ENCODE data around the gene ATP6V1B1.

Gene ATP6V1B1

GRCh38 chr2:70964596-70965386 is 29.1 kb downstream of the ATP6V1B1 start:
- no peak overlapping the region for H3K4me3 ChIP-seq (ENCODE audit: low read depth, low read length)

GRCh38 chr2:70965506-70965905 is 29.8 kb downstream of the ATP6V1B1 start:
- no peak overlapping the region for H3K4me3 ChIP-seq (ENCODE audit: low read depth, low read length)

GRCh38 chr2:70966681-70967080 is 31.0 kb downstream of the ATP6V1B1 start:
- no peak overlapping the region for H3K4me3 ChIP-seq (ENCODE audit: low read depth, low read length)

GRCh38 chr2:70967189-70967588 is 31.5 kb downstream of the ATP6V1B1 start:
- no peak overlapping the region for H3K4me3 ChIP-seq (ENCODE audit: low read depth, low read length)

- no peak overlapping the region for H3K4me3 ChIP-seq (ENCODE audit: low read depth, low read length)
Measured at GRCh38 chr2:70974592-70974991, 38.9 kb downstream of the ATP6V1B1 start.

GRCh38 chr2:70975237-70975636 is 39.5 kb downstream of the ATP6V1B1 start:
- no peak overlapping the region for H3K4me3 ChIP-seq (ENCODE audit: low read depth, low read length)

- peak overlapping the region; percentile 65 for H3K4me3 ChIP-seq (ENCODE audit: low read depth, low read length)
Measured at GRCh38 chr2:70977605-70978205, 42.0 kb downstream of the ATP6V1B1 start.

- H3K4me3 ChIP-seq (ENCODE audit: low read depth, low read length): peak within 1 kb of the TSS; percentile 65
Measured at GRCh38 chr2:70978341-70979179, 42.9 kb downstream of the ATP6V1B1 start, which contains the start of gene ANKRD53. ANKRD53 (plus strand) TSS chr2:70978630; CDS start chr2:70978646, 16 bp downstream.

- peak overlapping the region; percentile 56 for H3K4me3 ChIP-seq (ENCODE audit: low read depth, low read length)
Measured at GRCh38 chr2:70979180-70979488, 43.4 kb downstream of the ATP6V1B1 start.

- H3K4me3 ChIP-seq (ENCODE audit: low read depth, low read length): no peak overlapping the region
Measured at GRCh38 chr2:70979626-70980025, 43.9 kb downstream of the ATP6V1B1 start.

GRCh38 chr2:70981421-70981820 is 45.7 kb downstream of the ATP6V1B1 start:
- no peak overlapping the region for H3K4me3 ChIP-seq (ENCODE audit: low read depth, low read length)

GRCh38 chr2:70981866-70982810 is 46.4 kb downstream of the ATP6V1B1 start:
- H3K4me3 ChIP-seq (ENCODE audit: low read depth, low read length): no peak overlapping the region

GRCh38 chr2:70982971-70983370 is 47.3 kb downstream of the ATP6V1B1 start:
- no peak overlapping the region for H3K4me3 ChIP-seq (ENCODE audit: low read depth, low read length)

GRCh38 chr2:70983506-70984227 is 48.0 kb downstream of the ATP6V1B1 start:
- H3K4me3 ChIP-seq (ENCODE audit: low read depth, low read length): no peak overlapping the region

- no peak overlapping the region for H3K4me3 ChIP-seq (ENCODE audit: low read depth, low read length)
Measured at GRCh38 chr2:70984228-70984575, 48.5 kb downstream of the ATP6V1B1 start.

GRCh38 chr2:70984576-70985282 is 49.0 kb downstream of the ATP6V1B1 start:
- no peak overlapping the region for H3K4me3 ChIP-seq (ENCODE audit: low read depth, low read length)

- no peak overlapping the region for H3K4me3 ChIP-seq (ENCODE audit: low read depth, low read length)
Measured at GRCh38 chr2:70985283-70985688, 49.6 kb downstream of the ATP6V1B1 start.

GRCh38 chr2:70985956-70986355 is 50.3 kb downstream of the ATP6V1B1 start:
- no peak overlapping the region for H3K4me3 ChIP-seq (ENCODE audit: low read depth, low read length)

- no peak overlapping the region for H3K4me3 ChIP-seq (ENCODE audit: low read depth, low read length)
Measured at GRCh38 chr2:70986499-70987189, 50.9 kb downstream of the ATP6V1B1 start.

Measured in iPS-11a (cell line).